ENCODE data around the gene FRMD1. TPM values are rescaled to one million over a fixed set of nuclear protein-coding genes. Genes with fewer than 3 reads are reported as not detected.

FRMD1 gene
- total and polyA plus RNA-seq, 2 of the 8 experiments (the other 6 are each of a cell fraction or from before 2014, with no cell fraction given), result 0.36 TPM; not detected in 1

DNA sequence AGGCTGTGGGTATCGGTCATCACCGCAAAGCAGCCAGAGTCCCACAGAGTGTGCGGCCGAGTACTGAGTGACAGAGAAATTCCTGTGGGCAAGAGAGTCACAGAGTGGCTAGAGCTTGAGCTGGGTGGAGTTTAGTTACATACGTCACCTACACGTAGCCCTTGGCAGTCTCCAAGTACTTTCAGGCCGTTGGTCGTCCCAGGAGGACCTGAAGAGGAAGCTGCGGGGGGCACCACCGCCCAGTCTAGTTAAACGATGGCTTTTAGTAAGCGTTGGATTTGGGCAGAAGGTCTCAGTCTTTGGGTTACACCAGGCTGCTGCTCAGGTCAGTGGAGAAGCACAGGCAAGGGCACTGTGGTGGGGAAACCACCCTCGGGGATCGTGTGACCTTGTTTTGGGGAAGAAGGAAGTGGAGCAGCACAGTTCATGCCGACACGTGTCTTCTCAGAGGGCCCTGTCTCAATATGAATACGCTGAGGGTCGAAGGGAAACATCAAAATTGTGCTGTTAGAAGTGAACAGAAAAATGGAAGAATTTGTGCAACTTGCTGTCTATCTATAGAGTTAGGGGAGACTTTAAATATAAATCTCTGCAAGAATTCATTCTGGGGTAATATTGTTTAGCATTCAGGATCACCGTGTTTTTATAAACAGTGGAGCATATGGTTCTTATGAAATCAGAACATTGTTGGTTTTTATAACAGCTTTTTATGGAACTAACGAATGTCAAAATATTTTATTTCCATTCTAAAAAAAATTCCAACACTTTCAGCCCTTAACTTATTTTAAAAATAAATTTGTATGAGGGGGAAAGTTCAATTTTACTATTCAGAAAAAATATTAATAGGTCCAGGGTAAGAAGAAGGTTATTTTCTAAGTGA lies 52.9 kb downstream of the FRMD1 start:
- no peak overlapping the region for H2BK20ac ChIP-seq (ENCODE audit: low read length)
- peak in 1 of 2 experiments; percentile 37 for DNase-seq (ENCODE audit: low read depth in 1 of 2, low spot score in 2 of 2)
- H3K4me1 ChIP-seq (replicated peaks in 1 of 4; ENCODE audit: control insufficient read depth in 3 of 4, insufficient read depth in 4 of 4, low read length in 3 of 4), result peaks cover 0 to 2% (median 0%) of the 10 kb centered on the region in 4 experiments; a peak in 1 of 7 replicates
- WGBS, 2 experiments (ENCODE audit: extremely low coverage in 1 of 2, insufficient coverage in 1 of 2, insufficient read length in 1 of 2, insufficient replicate concordance in 2 of 2, low coverage in 1 of 2, low lambda C conversion rate in 2 of 2, missing lambda C conversion rate in 1 of 2), result 94% methylated on average over 19 of the region's 20 CpGs; no CpG with 5 or more reads in 1 of the 2 experiments
- no peak overlapping the region for H3K4me3 ChIP-seq (ENCODE audit: extremely low read depth in 1 of 4, insufficient read depth in 2 of 4, low read depth in 3 of 4, low read length in 4 of 4)
- no peak overlapping the region for H3K9ac ChIP-seq (replicated peaks in 1 of 4; ENCODE audit: extremely low read depth in 1 of 4, low read depth in 3 of 4, low read length in 3 of 4)
- no peaks in the 10 kb centered on the region for H3K79me2 ChIP-seq (ENCODE audit: control insufficient read depth in 1 of 2, insufficient read depth in 2 of 2, low read length in 2 of 2)
- no peak overlapping the region for H4K5ac ChIP-seq (ENCODE audit: insufficient read length, low read depth, low read length)
- H2BK120ac ChIP-seq (replicated peaks; ENCODE audit: low read depth, low read length), result no peak overlapping the region
- H3K23me2 ChIP-seq (ENCODE audit: low read depth, low read length), result no peaks in the 10 kb centered on the region
- no peaks in the 10 kb centered on the region for H3K27me3 ChIP-seq (replicated peaks in 1 of 4; ENCODE audit: control insufficient read depth in 3 of 4, extremely low read depth in 1 of 4, insufficient read depth in 3 of 4, low read length in 3 of 4)
- no peak overlapping the region for H3K23ac ChIP-seq (ENCODE audit: insufficient read length)
- H3K14ac ChIP-seq (ENCODE audit: insufficient read length), result no peak overlapping the region
- H3K56ac ChIP-seq (replicated peaks; ENCODE audit: insufficient read length, low read depth, low read length), result no peak overlapping the region
- no peak overlapping the region for H4K91ac ChIP-seq (replicated peaks; ENCODE audit: insufficient read length, low read length)
- no peak overlapping the region for H2AK5ac ChIP-seq (ENCODE audit: low read depth, low read length)
- no peak overlapping the region for H2BK5ac ChIP-seq (ENCODE audit: low read depth, low read length)
- no peak overlapping the region for H4K8ac ChIP-seq (ENCODE audit: extremely low read depth, insufficient read depth, low read length)
- ChIA-PET POLR2A (ENCODE audit: partially characterized antibody) (no interaction called here), CTCF (ENCODE audit: partially characterized antibody) (interaction anchor here (1.0 kb wide), 1 partner anchor 9 kb away, joined by 3 read pairs; no protein-coding TSS in a partner anchor)
- H2BK15ac ChIP-seq (ENCODE audit: low read length), result no peak overlapping the region
- H3K36me3 ChIP-seq (ENCODE audit: control insufficient read depth in 2 of 4, insufficient read depth in 4 of 4, low read length in 3 of 4), result no peaks in the 10 kb centered on the region
- H2AFZ ChIP-seq (ENCODE audit: low read length), result no peak overlapping the region
- H4K20me1 ChIP-seq (replicated peaks in 1 of 2; ENCODE audit: control insufficient read depth in 1 of 2, insufficient read depth in 2 of 2, low read length in 2 of 2), result no peaks in the 10 kb centered on the region
- no peak overlapping the region for H3K4ac ChIP-seq (replicated peaks; ENCODE audit: insufficient read length, low read depth, low read length)
- H3K4me2 ChIP-seq (ENCODE audit: insufficient read depth in 1 of 2, low read depth in 2 of 2, low read length in 2 of 2), result no peak overlapping the region
- no peak overlapping the region for H3K18ac ChIP-seq (ENCODE audit: extremely low read depth, low read length)
- no peak for FAIRE-seq
- no peak overlapping the region for H2BK12ac ChIP-seq (ENCODE audit: low read depth, low read length)
- H3K27ac ChIP-seq (ENCODE audit: low read depth, low read length), result no peak overlapping the region
- H3K79me1 ChIP-seq (ENCODE audit: low read depth, low read length), result no peaks in the 10 kb centered on the region
- no peaks in the 10 kb centered on the region for H3K9me3 ChIP-seq (ENCODE audit: insufficient read depth in 2 of 2, low read depth in 1 of 2, low read length in 1 of 2)
- TF ChIP-seq NRF1 (IDR thresholded peaks at IDR 0.05; ENCODE audit: low read depth, low read length) (no peak), RAD21 (IDR thresholded peaks at IDR 0.05 in 1 of 2, conservative IDR thresholded peaks at IDR 0.05 in 1 of 2; ENCODE audit: low read depth in 2 of 2, low read length in 2 of 2) (no peak), ZNF274 (IDR thresholded peaks at IDR 0.05; ENCODE audit: borderline replicate concordance, extremely low read depth, low read length) (no peak), EGR1 (IDR thresholded peaks at IDR 0.05; ENCODE audit: borderline replicate concordance, low read depth, low read length) (no peak), CEBPB (IDR thresholded peaks at IDR 0.05; ENCODE audit: low read depth, low read length) (no peak), POLR2A (IDR thresholded peaks at IDR 0.05; ENCODE audit: control extremely low read depth in 1 of 2, low read depth in 2 of 2, low read length in 2 of 2) (no peak), JUND (IDR thresholded peaks at IDR 0.05; ENCODE audit: low read length) (no peak), HDAC6 (IDR thresholded peaks at IDR 0.05; ENCODE audit: low read depth, low read length) (no peak), ATF3 (IDR thresholded peaks at IDR 0.05; ENCODE audit: insufficient read depth, low read depth, low read length) (no peak), YY1 (IDR thresholded peaks at IDR 0.05; ENCODE audit: low read depth, low read length) (no peak), ASH2L (IDR thresholded peaks at IDR 0.05; ENCODE audit: low read length) (no peak), FOSL1 (IDR thresholded peaks at IDR 0.05; ENCODE audit: insufficient read depth, low read depth, low read length) (no peak), CBX5 (IDR thresholded peaks at IDR 0.05; ENCODE audit: low read depth, low read length) (no peak)
